HG03575 (cell line): Measurements from ENCODE around the gene MPZL1.
"Not testable (repeated sequence)": the region's sequence is repeated elsewhere in the genome, so short reads cannot be mapped to it uniquely, and the experiment has no call there.

Source experiments
- ATAC-seq: cut with Tn5 transposase; IDR thresholded peaks from one replicate; pipeline ENCODE4 v1.9.1; 2021; ENCODE audit not compliant: unreplicated experiment, insufficient number of reproducible peaks, low FRiP score; ENCODE audit errors: extremely low read depth

Gene MPZL1

GRCh38 chr1:167714439-167715156 lies 7.2 kb upstream of the MPZL1 start:
- ATAC-seq = no peak

- peak; percentile 29 for ATAC-seq
Observed at GRCh38 chr1:167715157-167715999, 6.4 kb upstream of the MPZL1 start.

GRCh38 chr1:167716000-167716271 lies 5.8 kb upstream of the MPZL1 start:
- ATAC-seq = no peak

GRCh38 chr1:167717351-167717750 lies 4.4 kb upstream of the MPZL1 start:
- no peak for ATAC-seq

GRCh38 chr1:167718914-167719691 lies 2.7 kb upstream of the MPZL1 start:
- ATAC-seq = no peak

- not testable (repeated sequence) for ATAC-seq
Observed at GRCh38 chr1:167719715-167720421, 1.9 kb upstream of the MPZL1 start.

- ATAC-seq = no peak
Observed at GRCh38 chr1:167720965-167721616, 691 bp upstream of the MPZL1 start.

- ATAC-seq = no peak
Observed at GRCh38 chr1:167722152-167722869, 529 bp downstream of the MPZL1 start.

- no peak for ATAC-seq
Observed at GRCh38 chr1:167722870-167723251, 1.1 kb downstream of the MPZL1 start.

GRCh38 chr1:167723707-167724323 lies 2.0 kb downstream of the MPZL1 start:
- ATAC-seq = no peak

- no peak for ATAC-seq
Observed at GRCh38 chr1:167726008-167726407, 4.2 kb downstream of the MPZL1 start.

- ATAC-seq = no peak
Observed at GRCh38 chr1:167728818-167729410, 7.1 kb downstream of the MPZL1 start.

- ATAC-seq = no peak
Observed at GRCh38 chr1:167734227-167734626, 12.4 kb downstream of the MPZL1 start.

- no peak for ATAC-seq
Observed at GRCh38 chr1:167734841-167735240, 13.1 kb downstream of the MPZL1 start.

GRCh38 chr1:167737169-167737568 lies 15.4 kb downstream of the MPZL1 start:
- ATAC-seq = no peak

GRCh38 chr1:167738158-167738557 lies 16.4 kb downstream of the MPZL1 start:
- no peak for ATAC-seq

GRCh38 chr1:167739752-167740151 lies 18.0 kb downstream of the MPZL1 start:
- ATAC-seq = no peak
